Vagina (tissue), 2 donors: ENCODE results near the gene MYO3B.
A peak's percentile ranks its signal among the peaks of the same experiment; 100 is the strongest.

ENCODE experiments used
- CTCF ChIP-seq, 3 experiments: fragments of 450-650 bp in 2 of 3; fragments of 200-600 bp in 1 of 3; sonication (generic) in 1 of 3; IDR thresholded peaks; one replicate each; pipeline ENCODE4 v1.5.1; 2017 to 2019; ENCODE audit warnings: antibody characterized with exemption in 3 of 3, mild to moderate bottlenecking in 2 of 3, moderate library complexity in 2 of 3
- POLR2A ChIP-seq, 2 donors: fragments of 450-650 bp; IDR thresholded peaks; one replicate each; pipeline ENCODE4 v1.6.1; 2017; ENCODE audit warnings: antibody characterized with exemption in 2 of 2, mild to moderate bottlenecking in 2 of 2, moderate library complexity in 2 of 2
- POLR2AphosphoS5 ChIP-seq, 2 donors: sonication (generic); formaldehyde crosslinking; IDR thresholded peaks; one replicate each; pipeline ENCODE4 v1.9.0; 2017; ENCODE audit warnings: antibody characterized with exemption in 2 of 2, mild to moderate bottlenecking in 2 of 2, low read depth in 1 of 2; ENCODE audit not compliant: insufficient read depth in 1 of 2

DNA sequence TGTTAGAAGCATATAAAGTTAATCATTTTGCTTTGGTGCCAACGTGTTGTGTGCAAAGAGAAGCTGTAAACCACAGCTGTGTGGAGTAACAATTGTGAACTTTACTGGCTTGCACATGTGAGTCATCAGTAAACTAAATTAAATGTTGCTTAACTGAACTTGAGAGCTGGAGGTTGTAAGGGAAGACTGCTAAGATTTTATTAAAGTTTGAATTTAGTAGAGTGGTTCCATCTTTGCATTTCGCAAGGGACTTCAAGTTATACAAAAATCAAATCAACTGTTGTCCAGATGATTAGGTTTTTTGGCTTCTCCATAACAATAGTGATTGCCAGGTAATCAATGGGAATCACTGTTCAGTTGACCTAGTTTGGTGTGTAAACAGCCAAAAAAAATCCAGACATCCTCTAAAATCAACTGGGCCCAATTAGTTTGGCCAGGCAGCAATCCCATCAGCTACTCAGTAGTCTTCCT lies 247.4 kb downstream of the MYO3B start:
- TF ChIP-seq CTCF (IDR thresholded peaks at IDR 0.05) (no peak), POLR2A (IDR thresholded peaks at IDR 0.05) (no peak), POLR2AphosphoS5 (IDR thresholded peaks at IDR 0.05; ENCODE audit: insufficient read depth in 1 of 2, low read depth in 1 of 2) (peak in 1 of 2 donors; percentile 31)
